H9 (cell line): Measurements from ENCODE around the gene GLT8D1. TPM values are rescaled to one million over a fixed set of nuclear protein-coding genes. Genes with fewer than 3 reads are reported as not detected.

Experiments
- DNase-seq: peaks from one replicate; pipeline ENCODE4 v3.0.0-alpha.2; 2017
- H2AFZ ChIP-seq: one replicate; pipeline ENCODE4 v1.6.1; 2013; ENCODE audit warnings: mild to moderate bottlenecking, low read length, control low read depth, moderate library complexity
- H2AK5ac ChIP-seq: 2 replicates; pipeline ENCODE4 v1.6.1; 2013; ENCODE audit warnings: low read length, control low read depth, mixed read lengths; ENCODE audit not compliant: insufficient read length
- H2BK120ac ChIP-seq: one replicate; pipeline ENCODE4 v1.6.1; 2013; ENCODE audit warnings: low read depth, mild to moderate bottlenecking, low read length, control low read depth, inconsistent platforms; ENCODE audit not compliant: poor library complexity, severe bottlenecking
- H2BK12ac ChIP-seq: 2 replicates; pipeline ENCODE4 v1.6.1; 2013; ENCODE audit warnings: low read length, control low read depth, mixed read lengths, low read depth; ENCODE audit not compliant: insufficient read length
- H2BK15ac ChIP-seq: 2 replicates; pipeline ENCODE4 v1.6.1; 2013; ENCODE audit warnings: low read depth, low read length, control low read depth
- H2BK20ac ChIP-seq: one replicate; pipeline ENCODE4 v1.6.1; 2013; ENCODE audit warnings: low read depth, mild to moderate bottlenecking, low read length, control low read depth, inconsistent platforms; ENCODE audit not compliant: poor library complexity, severe bottlenecking
- H2BK5ac ChIP-seq: 2 replicates; pipeline ENCODE4 v1.6.1; 2013; ENCODE audit warnings: low read length, control low read depth, mixed read lengths; ENCODE audit not compliant: insufficient read length
- H3K14ac ChIP-seq: 2 replicates; pipeline ENCODE4 v1.6.1; 2013; ENCODE audit warnings: low read length, control low read depth; ENCODE audit not compliant: insufficient read depth
- H3K18ac ChIP-seq: 2 replicates; pipeline ENCODE4 v1.6.1; 2013; ENCODE audit warnings: low read depth, mild to moderate bottlenecking, mixed read lengths, low read length, control low read depth; ENCODE audit not compliant: insufficient read length
- H3K23ac ChIP-seq: 2 replicates; pipeline ENCODE4 v1.6.1; 2013; ENCODE audit warnings: low read length, control low read depth, mixed read lengths, low read depth; ENCODE audit not compliant: insufficient read length
- H3K23me2 ChIP-seq: 2 replicates; pipeline ENCODE4 v1.6.1; 2013; ENCODE audit warnings: low read depth, mild to moderate bottlenecking, mixed read lengths, low read length, control low read depth; ENCODE audit not compliant: insufficient read length, poor library complexity, severe bottlenecking
- H3K27ac ChIP-seq: 2 replicates; pipeline ENCODE4 v1.5.1; 2013; ENCODE audit warnings: low read length, control low read depth, mixed read lengths, low read depth; ENCODE audit not compliant: insufficient read length
- H3K27me3 ChIP-seq: 2 replicates; pipeline ENCODE4 v1.6.1; 2013; ENCODE audit warnings: low read length, control low read depth, inconsistent platforms; ENCODE audit not compliant: insufficient read depth
- H3K4ac ChIP-seq: 2 replicates; pipeline ENCODE4 v1.6.1; 2013; ENCODE audit warnings: low read depth, mild to moderate bottlenecking, control low read depth, inconsistent platforms, low read length, moderate library complexity
- H3K4me1 ChIP-seq: 2 replicates; pipeline ENCODE4 v1.6.1; 2013; ENCODE audit warnings: low read length, control low read depth, inconsistent platforms; ENCODE audit not compliant: insufficient read depth
- H3K4me2 ChIP-seq: 2 replicates; pipeline ENCODE4 v1.6.1; 2013; ENCODE audit warnings: low read length, control low read depth, mixed read lengths; ENCODE audit not compliant: insufficient read length, insufficient read depth
- H3K56ac ChIP-seq: 2 replicates; pipeline ENCODE4 v1.6.1; 2013; ENCODE audit warnings: low read depth, mild to moderate bottlenecking, mixed read lengths, low read length, control low read depth; ENCODE audit not compliant: insufficient read length
- H3K79me1 ChIP-seq: 2 replicates; pipeline ENCODE4 v1.6.1; 2013; ENCODE audit warnings: low read depth, mild to moderate bottlenecking, moderate library complexity, low read length, control low read depth, inconsistent platforms; ENCODE audit not compliant: insufficient read depth, poor library complexity, severe bottlenecking
- H3K79me2 ChIP-seq: 2 replicates; pipeline ENCODE4 v1.6.1; 2013; ENCODE audit warnings: low read length, control low read depth, inconsistent platforms; ENCODE audit not compliant: insufficient read depth
- H3K9ac ChIP-seq: 2 replicates; pipeline ENCODE4 v1.6.1; 2013; ENCODE audit warnings: low read length, control low read depth, mixed read lengths; ENCODE audit not compliant: insufficient read length; ENCODE audit errors: extremely low read depth
- H3K9me3 ChIP-seq: one replicate; pipeline ENCODE4 v1.6.1; 2013; ENCODE audit warnings: low read depth, low read length, inconsistent platforms; ENCODE audit not compliant: control insufficient read depth
- H3T11ph ChIP-seq: one replicate; pipeline ENCODE4 v1.6.1; 2013; ENCODE audit warnings: mild to moderate bottlenecking, low read length, control low read depth, inconsistent platforms
- H4K20me1 ChIP-seq: one replicate; pipeline ENCODE4 v1.6.1; 2013; ENCODE audit not compliant: control insufficient read depth, insufficient read length, insufficient read depth
- H4K5ac ChIP-seq: 2 replicates; pipeline ENCODE4 v1.6.1; 2013; ENCODE audit warnings: low read depth, mild to moderate bottlenecking, mixed read lengths, low read length, control low read depth; ENCODE audit not compliant: insufficient read length
- H4K8ac ChIP-seq: replicated peaks from 2 replicates; pipeline ENCODE4 v1.6.1; 2013; ENCODE audit warnings: low read length, control low read depth, mixed read lengths, low read depth; ENCODE audit not compliant: insufficient read length
- H4K91ac ChIP-seq: 2 replicates; pipeline ENCODE4 v1.6.1; 2013; ENCODE audit warnings: low read depth, mild to moderate bottlenecking, moderate library complexity, mixed read lengths, low read length, control low read depth; ENCODE audit not compliant: insufficient read length
- H3K27ac Mint-ChIP-seq, 3 experiments: 2 replicates in 2 of 3; 3 replicates in 1 of 3; pipeline ENCODE4 v1.8.0; 2020 to 2021; ENCODE audit warnings: mixed read lengths in 3 of 3, mild to moderate bottlenecking in 1 of 3, moderate library complexity in 1 of 3
- H3K27me3 Mint-ChIP-seq: 2 replicates; pipeline ENCODE4 v1.8.0; 2021; ENCODE audit warnings: low read depth, mild to moderate bottlenecking, moderate library complexity, mixed read lengths
- H3K36me3 Mint-ChIP-seq, 3 experiments: 2 replicates in 2 of 3; 3 replicates in 1 of 3; pipeline ENCODE4 v1.8.0; 2020 to 2021; ENCODE audit warnings: low read depth in 3 of 3, mixed read lengths in 3 of 3; ENCODE audit not compliant: insufficient read depth in 1 of 3
- H3K4me1 Mint-ChIP-seq, 2 experiments: 2 replicates each; pipeline ENCODE4 v1.8.0; 2020; ENCODE audit warnings: mixed read lengths in 2 of 2
- H3K4me3 Mint-ChIP-seq, 2 experiments: 2 replicates in 1 of 2; 3 replicates in 1 of 2; pipeline ENCODE4 v1.8.0; 2020 to 2021; ENCODE audit warnings: mild to moderate bottlenecking in 2 of 2, mixed read lengths in 2 of 2, moderate library complexity in 1 of 2
- H3K9me3 Mint-ChIP-seq, 2 experiments: 2 replicates in 1 of 2; 3 replicates in 1 of 2; pipeline ENCODE4 v1.8.0; 2020; ENCODE audit warnings: mild to moderate bottlenecking in 2 of 2, mixed read lengths in 2 of 2, moderate library complexity in 1 of 2
- CTCF ChIP-seq: fragments of 200-600 bp; sonication (generic); conservative IDR thresholded peaks from 3 replicates; pipeline ENCODE4 v1.8.0; 2021; ENCODE audit warnings: antibody characterized with exemption, mild to moderate bottlenecking
- WGBS: extraction: QIAGEN DNeasy Blood & Tissue Kit; methylation state at CpG from one replicate; pipeline ENCODE4 v1.1.7; 2013; ENCODE audit warnings: missing lambda C conversion rate, low lambda C conversion rate, mixed read lengths; ENCODE audit not compliant: insufficient read length; ENCODE audit errors: extremely low coverage; 5-methylcytosine and 5-hydroxymethylcytosine counted together
- total RNA-seq: library from RNA; stranded (reverse); gene quantifications from 2 replicates; pipeline ENCODE4 v1.2.1, GENCODE V29; 2021

GLT8D1 gene
- total RNA-seq, 1 experiment from 2014 or later, result 39.3 TPM

- peak overlapping the region; percentile 77 to 98 (median 88) for H3K27ac Mint-ChIP-seq
- Histone ChIP-seq H3K56ac (no peak overlapping the region), H3K27me3 (no peaks in the 10 kb centered on the region), H3K18ac (no peak overlapping the region), H3T11ph (no peak overlapping the region), H2BK12ac (no peak overlapping the region), H2AFZ (no peak overlapping the region), H3K4ac (no peak overlapping the region), H3K23me2 (peaks cover 3% of the 10 kb centered on the region), H2BK15ac (no peak overlapping the region), H2AK5ac (no peak overlapping the region), H2BK120ac (no peak overlapping the region), H3K27ac (no peak overlapping the region), H3K14ac (peak overlapping the region; percentile 96; the same call in 1 of the 2 replicates), H3K9me3 (no peaks in the 10 kb centered on the region), H2BK20ac (no peak overlapping the region), H4K91ac (no peak overlapping the region), H3K79me1 (peaks cover 16% of the 10 kb centered on the region), H4K5ac (no peak overlapping the region), H3K79me2 (peaks cover 12% of the 10 kb centered on the region; the same call in 1 of the 2 replicates), H4K20me1 (no peaks in the 10 kb centered on the region), H3K23ac (no peak overlapping the region), H4K8ac (no peak overlapping the region), H3K4me1 (no peaks in the 10 kb centered on the region), H2BK5ac (no peak overlapping the region), H3K9ac (peak overlapping the region; percentile 89), H3K4me2 (peak overlapping the region; percentile 75)
- DNase-seq, result peak; percentile 84
- TF ChIP-seq CTCF, result no peak
- peaks cover 3% of the 10 kb centered on the region; the same call in 1 of the 2 replicates for H3K27me3 Mint-ChIP-seq
- H3K4me1 Mint-ChIP-seq, result peaks cover 26 to 27% of the 10 kb centered on the region in 2 experiments
- peak overlapping the region; percentile 93 to 99 for H3K4me3 Mint-ChIP-seq
- no CpG with 5 or more reads among the region's 41 CpGs for WGBS
- no peaks in the 10 kb centered on the region for H3K9me3 Mint-ChIP-seq
- H3K36me3 Mint-ChIP-seq, result peaks cover 44 to 51% (median 50%) of the 10 kb centered on the region in 3 experiments
These were observed 20.3 kb downstream of the GLT8D1 start for GRCh38 chr3:52685285-52685708.
